B cell (primary cell): ENCODE data around the gene AFTPH.

ENCODE experiments used
- EZH2 ChIP-seq: IDR thresholded peaks from 2 replicates; pipeline ENCODE4 v1.6.1; 2012; ENCODE audit warnings: borderline replicate concordance, low read depth, mild to moderate bottlenecking, moderate library complexity, low read length; ENCODE audit not compliant: insufficient read depth, poor library complexity, severe bottlenecking
- TF ChIP-seq, protein P1 (sequence below): fragments of 200-600 bp; IDR thresholded peaks from one replicate; pipeline ENCODE4 v1.8.0; 2022; ENCODE audit warnings: antibody characterized with exemption, mild to moderate bottlenecking

DNA sequence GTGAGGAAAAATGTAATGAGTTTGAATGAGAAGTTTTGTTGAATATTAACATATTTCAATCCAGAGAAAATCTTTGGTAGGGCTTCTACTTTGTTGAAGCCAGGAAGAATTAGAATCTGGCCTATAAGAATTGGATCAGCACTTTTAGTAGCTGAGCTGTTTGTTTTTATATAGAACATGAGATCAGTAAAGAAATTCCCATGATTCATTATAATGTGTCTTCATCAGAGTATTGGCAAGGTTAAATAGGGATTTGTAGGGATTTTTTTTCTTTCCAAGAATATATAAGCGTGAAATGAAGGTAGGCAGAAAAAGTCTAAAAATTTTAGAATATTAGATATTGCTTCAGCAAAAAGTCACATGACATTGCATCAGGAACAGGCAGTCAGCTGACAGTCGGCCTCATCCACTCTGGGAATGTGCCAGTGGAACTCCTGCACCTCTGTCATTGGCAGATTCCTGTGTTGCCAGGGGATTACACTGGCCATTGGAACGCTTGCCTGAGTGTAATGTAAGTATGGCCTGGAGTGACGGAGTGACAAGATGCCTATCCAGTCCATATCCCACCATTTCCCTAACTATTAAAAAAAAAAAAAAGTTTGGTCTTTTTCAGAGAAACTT lies 69.0 kb downstream of the AFTPH start:
- no peak for TF ChIP-seq EZH2
- TF ChIP-seq, protein P1, sequence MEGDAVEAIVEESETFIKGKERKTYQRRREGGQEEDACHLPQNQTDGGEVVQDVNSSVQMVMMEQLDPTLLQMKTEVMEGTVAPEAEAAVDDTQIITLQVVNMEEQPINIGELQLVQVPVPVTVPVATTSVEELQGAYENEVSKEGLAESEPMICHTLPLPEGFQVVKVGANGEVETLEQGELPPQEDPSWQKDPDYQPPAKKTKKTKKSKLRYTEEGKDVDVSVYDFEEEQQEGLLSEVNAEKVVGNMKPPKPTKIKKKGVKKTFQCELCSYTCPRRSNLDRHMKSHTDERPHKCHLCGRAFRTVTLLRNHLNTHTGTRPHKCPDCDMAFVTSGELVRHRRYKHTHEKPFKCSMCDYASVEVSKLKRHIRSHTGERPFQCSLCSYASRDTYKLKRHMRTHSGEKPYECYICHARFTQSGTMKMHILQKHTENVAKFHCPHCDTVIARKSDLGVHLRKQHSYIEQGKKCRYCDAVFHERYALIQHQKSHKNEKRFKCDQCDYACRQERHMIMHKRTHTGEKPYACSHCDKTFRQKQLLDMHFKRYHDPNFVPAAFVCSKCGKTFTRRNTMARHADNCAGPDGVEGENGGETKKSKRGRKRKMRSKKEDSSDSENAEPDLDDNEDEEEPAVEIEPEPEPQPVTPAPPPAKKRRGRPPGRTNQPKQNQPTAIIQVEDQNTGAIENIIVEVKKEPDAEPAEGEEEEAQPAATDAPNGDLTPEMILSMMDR, result no peak
